RPMI7951 (cell line): ENCODE data around the gene ZNF182. TPM values are rescaled to one million over a fixed set of nuclear protein-coding genes. Genes with fewer than 3 reads are reported as not detected.
"Not testable (repeated sequence)": the region's sequence is repeated elsewhere in the genome, so short reads cannot be mapped to it uniquely, and the experiment has no call there.

Experiments
- DNase-seq: peaks from one replicate; pipeline ENCODE4 v3.0.0-alpha.2; 2012; ENCODE audit warnings: low read depth
- total RNA-seq: library from RNA; depleted of rRNA; stranded (reverse); fragments of >200 nt; shearing (Covaris generic); gene quantifications from 2 replicates; pipeline ENCODE4 v1.2.3, GENCODE V29; 2014; rRNA removed

ZNF182 gene
- 4.7 and 5.2 TPM in 2 replicates for total RNA-seq

GRCh38 chrX:48003758-48004457 lies at the start of gene ZNF182:
Gene ZNF182, minus strand, starts transcription at chrX:48003989. Its CDS starts 1,380 bp downstream, at chrX:48002609.
- DNase-seq, result peak; percentile 92

GRCh38 chrX:48046846-48047245 lies 43.1 kb upstream of the ZNF182 start:
- DNase-seq, result no peak

GRCh38 chrX:48045410-48046311 lies 41.9 kb upstream of the ZNF182 start:
- peak; percentile 48 for DNase-seq

GRCh38 chrX:48043056-48043455 lies 39.3 kb upstream of the ZNF182 start:
- no peak for DNase-seq

GRCh38 chrX:48035891-48036290 lies 32.1 kb upstream of the ZNF182 start:
- DNase-seq, result no peak

GRCh38 chrX:48030641-48031173 lies 26.9 kb upstream of the ZNF182 start:
- DNase-seq, result not testable (repeated sequence)

GRCh38 chrX:48030237-48030636 lies 26.4 kb upstream of the ZNF182 start:
- DNase-seq, result no peak

- DNase-seq, result no peak
Observed at GRCh38 chrX:48028091-48028490, 24.3 kb upstream of the ZNF182 start.

GRCh38 chrX:48027545-48027944 lies 23.8 kb upstream of the ZNF182 start:
- not testable (repeated sequence) for DNase-seq

- DNase-seq, result peak; percentile 74
Observed at GRCh38 chrX:48025561-48025960, 21.8 kb upstream of the ZNF182 start.

GRCh38 chrX:48022738-48023137 lies 18.9 kb upstream of the ZNF182 start:
- DNase-seq, result no peak

- DNase-seq, result no peak
Observed at GRCh38 chrX:48022100-48022499, 18.3 kb upstream of the ZNF182 start.

- DNase-seq, result peak; percentile 88
Observed at GRCh38 chrX:48021026-48021900, 17.5 kb upstream of the ZNF182 start.

- not testable (repeated sequence) for DNase-seq
Observed at GRCh38 chrX:48020472-48020871, 16.7 kb upstream of the ZNF182 start.

- not testable (repeated sequence) for DNase-seq
Observed at GRCh38 chrX:48019892-48020291, 16.1 kb upstream of the ZNF182 start.

- DNase-seq, result not testable (repeated sequence)
Observed at GRCh38 chrX:48016583-48017310, 13.0 kb upstream of the ZNF182 start.

GRCh38 chrX:48009445-48009960 lies 5.7 kb upstream of the ZNF182 start:
- DNase-seq, result not testable (repeated sequence)

GRCh38 chrX:48006688-48007087 lies 2.9 kb upstream of the ZNF182 start, which contains the start of gene SPACA5:
Gene SPACA5, plus strand, starts transcription at chrX:48006988. Its CDS starts 815 bp downstream, at chrX:48007803.
- DNase-seq, result not testable (repeated sequence)

- DNase-seq, result no peak
Observed at GRCh38 chrX:48003367-48003757, 427 bp downstream of the ZNF182 start.

GRCh38 chrX:48002929-48003328 lies 860 bp downstream of the ZNF182 start:
- DNase-seq, result no peak
